Omental fat pad (tissue), 4 donors: ENCODE results near the gene ATG10. TPM values are rescaled to one million over a fixed set of nuclear protein-coding genes. Genes with fewer than 3 reads are reported as not detected.

Source experiments
- ATAC-seq: fragments of 150-250 bp; one replicate; pipeline ENCODE4 v1.9.1; 2016; ENCODE audit warnings: mild to moderate bottlenecking, moderate library complexity; ENCODE audit not compliant: low FRiP score
- DNase-seq: peaks from one replicate; pipeline ENCODE4 v3.0.0-alpha.2; 2019; ENCODE audit warnings: low spot score
- total RNA-seq, 4 donors: library from RNA; depleted of rRNA; stranded (reverse); fragments of >200 nt; gene quantifications; one replicate each; pipeline ENCODE4 v1.1.0, GENCODE V29; 2016
- TF ChIP-seq, protein P1 (sequence below), 3 donors: fragments of 450-650 bp; IDR thresholded peaks; one replicate each; pipeline ENCODE4 v1.5.1; 2016 to 2017; ENCODE audit warnings: antibody characterized with exemption in 3 of 3, mild to moderate bottlenecking in 3 of 3, moderate library complexity in 2 of 3

ATG10 gene
- total RNA-seq, 4 donors from 2014 or later = 2.4 to 18.4 (median 5.2) TPM

DNA sequence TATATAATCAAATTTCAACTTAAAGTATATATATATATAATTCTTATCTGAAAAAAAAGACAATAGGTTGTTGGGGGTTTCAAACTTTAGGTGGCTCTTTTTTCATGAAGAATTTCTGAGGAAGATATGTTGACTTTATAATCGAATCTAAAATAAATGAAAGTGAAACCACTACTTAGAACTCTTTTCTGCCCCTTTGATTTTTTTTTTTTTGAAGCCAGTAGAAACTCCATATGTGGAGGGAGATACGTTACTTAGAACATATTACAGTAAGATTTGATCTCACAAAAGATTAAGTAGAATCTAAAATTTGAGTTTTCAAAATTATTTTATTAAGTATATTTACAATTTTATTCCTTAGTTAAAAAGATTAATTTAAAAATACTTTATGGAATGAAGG, 96.9 kb downstream of the ATG10 start:
- TF ChIP-seq, protein P1, sequence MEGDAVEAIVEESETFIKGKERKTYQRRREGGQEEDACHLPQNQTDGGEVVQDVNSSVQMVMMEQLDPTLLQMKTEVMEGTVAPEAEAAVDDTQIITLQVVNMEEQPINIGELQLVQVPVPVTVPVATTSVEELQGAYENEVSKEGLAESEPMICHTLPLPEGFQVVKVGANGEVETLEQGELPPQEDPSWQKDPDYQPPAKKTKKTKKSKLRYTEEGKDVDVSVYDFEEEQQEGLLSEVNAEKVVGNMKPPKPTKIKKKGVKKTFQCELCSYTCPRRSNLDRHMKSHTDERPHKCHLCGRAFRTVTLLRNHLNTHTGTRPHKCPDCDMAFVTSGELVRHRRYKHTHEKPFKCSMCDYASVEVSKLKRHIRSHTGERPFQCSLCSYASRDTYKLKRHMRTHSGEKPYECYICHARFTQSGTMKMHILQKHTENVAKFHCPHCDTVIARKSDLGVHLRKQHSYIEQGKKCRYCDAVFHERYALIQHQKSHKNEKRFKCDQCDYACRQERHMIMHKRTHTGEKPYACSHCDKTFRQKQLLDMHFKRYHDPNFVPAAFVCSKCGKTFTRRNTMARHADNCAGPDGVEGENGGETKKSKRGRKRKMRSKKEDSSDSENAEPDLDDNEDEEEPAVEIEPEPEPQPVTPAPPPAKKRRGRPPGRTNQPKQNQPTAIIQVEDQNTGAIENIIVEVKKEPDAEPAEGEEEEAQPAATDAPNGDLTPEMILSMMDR (IDR thresholded peaks at IDR 0.05) = no peak
- ATAC-seq (no peak), DNase-seq (no peak)

DNA sequence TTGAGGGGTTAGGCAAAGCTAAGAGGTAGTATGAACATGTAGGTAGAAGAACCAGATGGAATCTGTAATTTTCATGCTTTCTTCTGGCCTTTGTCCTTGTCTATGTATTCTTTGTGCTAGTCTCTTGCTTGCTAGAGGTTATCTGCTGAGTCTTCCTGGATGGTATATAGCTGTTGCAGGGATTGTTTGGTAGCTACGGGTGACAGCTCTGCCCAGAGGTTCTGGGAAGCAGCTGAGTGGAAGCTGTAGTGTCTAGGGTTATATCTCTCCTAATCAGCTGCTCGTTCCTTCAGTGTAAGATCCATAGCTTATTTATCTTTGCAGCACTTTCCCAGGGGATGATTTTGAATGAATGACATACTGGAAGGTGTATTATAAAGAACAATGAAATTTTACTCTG, 100.3 kb downstream of the ATG10 start:
- ATAC-seq (no peak), DNase-seq (no peak)
- TF ChIP-seq, protein P1 (IDR thresholded peaks at IDR 0.05) = no peak

DNA sequence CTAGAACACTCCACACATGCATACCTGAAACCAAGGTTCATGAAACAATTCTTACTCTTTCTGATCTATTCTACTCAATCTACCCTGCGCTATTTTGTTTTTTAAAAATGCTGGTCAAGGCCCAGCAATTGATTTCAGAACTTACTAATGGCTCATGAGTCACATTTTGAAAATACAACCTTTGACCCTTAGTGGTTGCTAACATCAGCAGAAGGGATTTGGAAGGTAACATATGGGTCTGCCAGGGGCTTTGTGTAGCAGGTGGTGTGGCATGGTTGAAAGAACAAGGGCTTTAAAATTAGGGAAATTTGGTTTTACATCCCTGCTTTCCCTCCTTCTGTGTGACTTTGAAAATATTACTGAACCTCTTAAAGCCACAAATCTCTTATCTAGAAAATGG, 101.4 kb downstream of the ATG10 start:
- DNase-seq = no peak
- ATAC-seq = no peak
- TF ChIP-seq, protein P1 (IDR thresholded peaks at IDR 0.05) = no peak

DNA sequence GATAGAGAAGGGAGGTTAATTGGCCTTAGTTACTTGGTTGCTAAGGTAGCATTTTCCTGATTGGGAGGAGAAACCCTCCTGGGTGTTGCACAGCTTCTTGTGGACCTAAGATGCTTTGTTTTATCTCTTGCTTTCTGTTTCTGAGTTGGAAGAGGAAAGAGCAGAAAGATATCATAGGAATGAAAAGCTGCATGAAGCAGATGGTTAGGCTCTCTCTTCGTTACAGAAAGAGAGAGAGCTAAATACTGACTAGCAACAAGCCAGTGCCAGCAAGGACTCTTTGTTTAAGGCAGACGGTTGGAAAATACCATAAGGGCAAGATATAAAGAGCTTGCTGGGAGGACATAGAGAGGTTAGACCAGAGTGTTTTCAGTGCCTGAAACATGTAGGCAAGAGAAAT, 103.1 kb downstream of the ATG10 start:
- DNase-seq (no peak), ATAC-seq (no peak)
- TF ChIP-seq, protein P1 (IDR thresholded peaks at IDR 0.05) = no peak

DNA sequence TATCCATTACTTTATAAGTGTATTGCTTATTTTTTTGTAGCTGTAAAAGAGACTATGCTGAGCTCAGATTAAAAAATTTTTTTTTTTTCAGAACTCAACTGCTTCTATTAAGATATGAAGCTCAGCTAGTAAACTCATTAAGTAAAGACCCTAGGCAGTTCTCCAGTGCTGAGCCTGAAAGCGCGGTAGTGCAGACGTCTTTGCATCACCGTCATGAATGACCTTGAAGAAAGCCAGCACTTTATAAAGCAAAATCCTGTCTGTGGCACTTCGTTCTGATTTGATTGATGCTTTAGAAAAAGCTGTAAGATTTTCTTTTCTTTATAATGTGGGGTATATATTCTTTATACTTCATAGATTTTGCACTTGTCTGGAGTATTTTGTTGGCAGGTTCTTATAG, 105.7 kb downstream of the ATG10 start:
- DNase-seq (no peak), ATAC-seq (no peak)
- TF ChIP-seq, protein P1 (IDR thresholded peaks at IDR 0.05) = no peak

DNA sequence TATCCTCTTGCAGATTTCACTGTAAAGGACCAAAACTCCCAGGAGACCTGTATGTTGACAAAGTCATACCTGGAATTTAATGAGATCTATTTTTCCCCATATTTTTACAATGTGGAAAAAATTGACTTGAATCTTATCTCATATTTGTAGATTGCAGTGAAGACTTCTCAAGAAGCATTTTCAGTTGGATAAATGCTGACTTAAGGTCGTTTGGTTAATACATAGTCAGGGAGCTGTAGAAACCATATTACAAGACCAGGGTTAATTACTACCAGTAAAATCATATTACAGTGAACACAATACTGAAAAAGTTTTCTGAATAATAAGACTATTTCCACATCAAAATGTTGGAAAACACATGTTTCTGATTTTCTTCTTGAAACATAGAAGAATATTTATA, 119.8 kb downstream of the ATG10 start:
- ATAC-seq (no peak), DNase-seq (no peak)
- TF ChIP-seq, protein P1 (IDR thresholded peaks at IDR 0.05) = no peak

DNA sequence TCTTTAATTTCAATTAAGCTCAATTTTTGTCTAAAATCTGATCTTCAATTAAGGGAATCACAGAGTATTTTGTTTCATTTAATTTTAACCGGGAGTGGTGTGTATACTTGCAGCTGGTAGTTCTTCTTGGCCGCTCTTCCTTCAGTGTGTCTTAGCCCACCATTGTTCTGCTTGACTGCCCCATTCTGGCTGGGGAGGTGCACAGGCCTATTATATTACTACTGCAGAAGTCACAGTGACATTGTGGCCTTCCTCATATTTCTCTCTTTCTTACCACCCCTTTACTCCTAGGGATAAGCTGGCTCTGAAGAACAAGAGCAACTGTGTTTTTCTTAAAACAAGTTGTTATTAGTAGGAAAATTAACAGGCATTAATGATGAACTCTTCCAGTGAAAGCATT, 123.7 kb downstream of the ATG10 start:
- ATAC-seq = no peak
- TF ChIP-seq, protein P1 (IDR thresholded peaks at IDR 0.05) = no peak
- DNase-seq = no peak
